ENCODE measurements around the gene IBA57. TPM values are rescaled to one million over a fixed set of nuclear protein-coding genes. Genes with fewer than 3 reads are reported as not detected.
"Not testable (repeated sequence)": the region's sequence is repeated elsewhere in the genome, so short reads cannot be mapped to it uniquely, and the experiment has no call there.

Gene IBA57
- total RNA-seq, 4 donors from 2014 or later: 8.2 to 11.8 (median 10.3) TPM

DNA sequence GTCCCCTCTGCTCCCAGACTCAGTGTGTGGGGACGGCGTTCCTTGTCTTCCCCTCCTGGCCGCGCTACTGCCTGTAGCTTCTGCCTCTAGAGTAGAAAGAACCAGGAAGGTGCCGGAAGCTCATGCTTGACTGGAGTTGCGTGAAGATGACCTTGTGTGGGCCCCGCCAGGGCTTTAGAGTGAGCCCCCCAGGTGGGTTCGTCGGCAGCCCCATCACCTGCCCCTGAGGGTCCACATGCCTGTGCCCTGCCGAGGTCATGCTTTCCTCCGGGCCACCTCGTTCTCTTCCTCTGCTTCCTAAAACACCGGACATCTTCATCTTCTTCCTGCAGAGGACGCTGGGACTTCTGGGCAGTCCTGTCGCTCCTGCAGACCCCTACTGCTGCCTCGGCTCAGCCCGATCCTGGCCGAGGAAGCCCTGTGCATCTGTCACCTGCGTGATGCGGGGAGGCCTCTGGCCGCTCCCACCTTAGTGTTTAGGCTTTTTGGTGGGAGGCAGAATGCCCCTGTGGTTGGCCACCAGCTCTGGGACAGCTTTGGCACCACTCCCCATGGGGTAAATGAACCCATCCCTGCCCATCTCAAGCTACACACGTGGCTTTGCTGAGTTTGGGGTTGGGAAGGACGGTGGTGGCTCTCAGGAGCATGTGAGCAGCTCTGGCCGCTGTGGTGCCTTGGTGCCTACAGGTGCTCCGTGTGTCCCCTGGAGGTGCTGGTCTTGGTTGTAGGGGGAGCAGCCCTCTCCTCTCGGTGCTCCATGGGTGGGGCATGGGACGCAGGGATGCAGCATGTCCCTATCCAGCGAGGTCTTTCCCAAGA is 54.6 kb downstream of the IBA57 start:
- H3K27me3 ChIP-seq: no peaks in the 10 kb centered on the region
- no peak for TF ChIP-seq POLR2A (IDR thresholded peaks at IDR 0.05)
- TF ChIP-seq, protein P1, sequence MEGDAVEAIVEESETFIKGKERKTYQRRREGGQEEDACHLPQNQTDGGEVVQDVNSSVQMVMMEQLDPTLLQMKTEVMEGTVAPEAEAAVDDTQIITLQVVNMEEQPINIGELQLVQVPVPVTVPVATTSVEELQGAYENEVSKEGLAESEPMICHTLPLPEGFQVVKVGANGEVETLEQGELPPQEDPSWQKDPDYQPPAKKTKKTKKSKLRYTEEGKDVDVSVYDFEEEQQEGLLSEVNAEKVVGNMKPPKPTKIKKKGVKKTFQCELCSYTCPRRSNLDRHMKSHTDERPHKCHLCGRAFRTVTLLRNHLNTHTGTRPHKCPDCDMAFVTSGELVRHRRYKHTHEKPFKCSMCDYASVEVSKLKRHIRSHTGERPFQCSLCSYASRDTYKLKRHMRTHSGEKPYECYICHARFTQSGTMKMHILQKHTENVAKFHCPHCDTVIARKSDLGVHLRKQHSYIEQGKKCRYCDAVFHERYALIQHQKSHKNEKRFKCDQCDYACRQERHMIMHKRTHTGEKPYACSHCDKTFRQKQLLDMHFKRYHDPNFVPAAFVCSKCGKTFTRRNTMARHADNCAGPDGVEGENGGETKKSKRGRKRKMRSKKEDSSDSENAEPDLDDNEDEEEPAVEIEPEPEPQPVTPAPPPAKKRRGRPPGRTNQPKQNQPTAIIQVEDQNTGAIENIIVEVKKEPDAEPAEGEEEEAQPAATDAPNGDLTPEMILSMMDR (IDR thresholded peaks at IDR 0.05): no peak
- no peaks in the 10 kb centered on the region for H3K4me1 ChIP-seq
- peaks cover 0 to 4% (median 0%) of the 10 kb centered on the region in 3 donors for H3K36me3 ChIP-seq
- H3K9me3 ChIP-seq: no peaks in the 10 kb centered on the region
- no peak for DNase-seq
- H3K27ac ChIP-seq: no peak overlapping the region
- H3K4me3 ChIP-seq: no peak overlapping the region

DNA sequence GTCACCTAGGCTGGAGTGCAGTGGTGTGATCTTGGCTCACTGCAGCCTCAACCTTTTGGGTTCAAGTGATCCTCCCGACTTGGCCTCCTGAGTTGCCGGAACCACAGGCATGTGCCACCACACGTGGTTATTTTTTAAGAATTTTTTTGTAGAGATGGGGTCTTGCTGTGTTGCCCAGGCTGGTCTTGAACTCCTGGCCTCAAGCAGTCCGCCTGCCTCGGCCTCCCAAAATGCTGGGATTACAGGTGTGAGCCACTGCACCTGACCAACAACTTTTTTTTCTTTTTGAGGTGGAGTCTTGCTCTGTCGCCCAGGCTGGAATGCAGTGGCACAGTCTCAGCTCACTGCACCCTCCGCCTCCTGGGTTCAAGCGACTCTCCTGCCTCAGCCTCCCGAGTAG is 55.5 kb downstream of the IBA57 start:
- H3K4me3 ChIP-seq, DNase-seq, H3K9me3 ChIP-seq, H3K27ac ChIP-seq, H3K27me3 ChIP-seq, H3K36me3 ChIP-seq, H3K4me1 ChIP-seq: not testable (repeated sequence)

DNA sequence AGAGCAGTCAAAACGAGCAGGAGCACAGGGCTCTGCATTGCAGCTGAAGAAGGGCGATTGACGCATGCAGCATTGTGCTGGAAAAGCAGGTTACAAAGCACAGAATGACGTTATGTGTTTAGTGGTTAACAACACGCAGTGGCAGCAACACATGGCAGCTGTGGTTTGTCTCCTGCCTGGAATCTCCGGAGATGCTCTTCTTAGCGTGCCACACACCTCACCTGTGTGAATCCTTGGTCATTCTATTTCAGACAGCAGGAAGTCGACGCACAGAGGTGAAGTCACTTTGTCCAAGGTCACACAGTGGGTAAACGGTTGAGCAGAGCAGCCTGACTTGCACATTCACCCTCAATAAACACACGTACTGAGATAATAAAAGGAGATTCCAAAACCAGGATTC is 56.9 kb downstream of the IBA57 start:
- TF ChIP-seq POLR2A (IDR thresholded peaks at IDR 0.05): no peak
- TF ChIP-seq, protein P1 (IDR thresholded peaks at IDR 0.05): no peak
- DNase-seq: no peak
- Histone ChIP-seq H3K9me3 (no peaks in the 10 kb centered on the region), H3K27me3 (no peaks in the 10 kb centered on the region), H3K36me3 (peaks cover 0 to 4% (median 0%) of the 10 kb centered on the region in 3 donors), H3K4me1 (no peaks in the 10 kb centered on the region), H3K4me3 (no peak overlapping the region), H3K27ac (no peak overlapping the region)

DNA sequence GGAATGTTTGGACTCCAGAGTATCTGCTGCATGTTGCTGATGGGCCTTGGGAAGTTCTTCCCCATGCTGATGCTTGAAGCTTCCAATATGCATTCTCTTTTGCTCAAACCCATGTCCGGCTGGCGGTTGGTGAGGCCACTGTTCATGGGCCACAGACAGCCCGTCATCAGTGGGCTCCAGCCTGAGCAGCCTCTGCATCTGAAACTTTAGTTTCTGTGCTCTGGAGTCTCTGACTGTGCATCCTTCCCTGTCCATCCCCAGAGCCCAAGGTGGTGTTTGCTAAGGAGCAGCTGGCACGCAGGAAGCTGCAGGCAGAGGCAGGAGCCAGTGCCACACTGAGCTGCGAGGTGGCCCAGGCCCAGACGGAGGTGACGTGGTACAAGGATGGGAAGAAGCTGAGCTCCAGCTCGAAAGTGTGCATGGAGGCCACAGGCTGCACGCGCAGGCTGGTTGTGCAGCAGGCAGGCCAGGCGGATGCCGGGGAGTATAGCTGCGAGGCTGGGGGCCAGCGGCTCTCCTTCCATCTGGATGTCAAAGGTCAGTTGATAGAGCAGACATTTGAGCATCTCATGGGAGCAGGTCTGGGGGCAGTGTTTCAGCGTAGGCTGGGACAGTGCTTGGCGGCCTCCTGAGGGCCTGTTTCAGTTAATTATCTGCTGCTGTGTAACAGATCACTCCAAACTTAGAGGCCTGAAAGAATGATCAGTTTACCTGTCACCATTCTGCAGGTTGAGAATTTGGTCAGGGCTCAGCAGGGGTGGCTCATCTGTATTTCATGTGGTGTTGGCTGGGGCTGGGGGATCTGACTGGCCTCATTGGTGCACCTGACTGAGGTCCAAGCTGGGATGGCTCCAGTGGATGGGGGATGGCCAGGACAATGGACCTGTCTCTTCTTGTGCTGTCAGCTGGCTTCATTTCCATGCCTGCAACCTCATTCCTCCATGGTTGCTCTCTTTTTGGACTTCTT is 58.9 kb downstream of the IBA57 start:
- TF ChIP-seq POLR2A (IDR thresholded peaks at IDR 0.05): no peak
- TF ChIP-seq, protein P1 (IDR thresholded peaks at IDR 0.05): no peak
- Histone ChIP-seq H3K27ac (no peak overlapping the region), H3K27me3 (no peaks in the 10 kb centered on the region), H3K36me3 (peaks cover 0 to 4% (median 0%) of the 10 kb centered on the region in 3 donors), H3K9me3 (no peaks in the 10 kb centered on the region), H3K4me1 (no peaks in the 10 kb centered on the region), H3K4me3 (no peak overlapping the region)
- DNase-seq: no peak

DNA sequence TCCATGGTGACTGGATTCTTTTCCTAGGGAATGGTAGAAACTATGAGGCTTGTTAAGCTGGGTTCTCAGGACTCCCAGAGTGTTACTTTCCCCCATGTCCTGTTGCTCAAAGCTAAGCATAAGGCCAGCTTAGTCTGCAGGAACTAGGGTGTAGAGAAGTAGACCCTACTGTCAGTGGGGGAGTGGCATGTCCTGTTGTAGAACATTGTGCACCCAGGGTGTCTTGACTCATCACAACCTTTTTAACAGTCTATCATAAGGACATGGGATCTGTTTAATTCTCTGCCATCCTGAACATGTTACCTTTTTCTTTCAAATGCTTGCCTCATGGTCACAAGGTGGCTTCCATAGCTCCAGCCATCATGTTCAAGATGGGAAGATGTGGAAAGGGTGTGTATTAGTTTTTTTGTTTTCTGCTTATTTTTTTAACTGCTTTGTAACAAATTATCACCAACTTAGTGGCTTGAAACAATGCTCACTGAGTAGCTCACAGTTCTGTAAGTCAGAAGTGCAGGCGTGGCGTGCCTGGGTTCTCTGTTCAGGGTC is 59.6 kb downstream of the IBA57 start:
- Histone ChIP-seq H3K27me3 (no peaks in the 10 kb centered on the region), H3K4me3 (no peak overlapping the region), H3K27ac (no peak overlapping the region), H3K4me1 (no peaks in the 10 kb centered on the region), H3K36me3 (peaks cover 0 to 4% (median 0%) of the 10 kb centered on the region in 3 donors), H3K9me3 (no peaks in the 10 kb centered on the region)
- no peak for TF ChIP-seq POLR2A (IDR thresholded peaks at IDR 0.05)
- TF ChIP-seq, protein P1 (IDR thresholded peaks at IDR 0.05): no peak
- DNase-seq: no peak

Measured in Peyer's patch (tissue), 4 donors.